Heart left ventricle (tissue), 13 donors: ENCODE measurements around the gene SLC10A4.

Experiments
- POLR2A ChIP-seq, 2 donors: fragments of 450-650 bp; IDR thresholded peaks; one replicate each; pipeline ENCODE4 v1.6.1; 2017; ENCODE audit warnings: antibody characterized with exemption in 2 of 2, mild to moderate bottlenecking in 2 of 2, moderate library complexity in 2 of 2
- TF ChIP-seq, protein P1 (sequence below), 12 donors: fragments of 200-600 bp; sonication (generic) in 4 of 12; IDR thresholded peaks; one replicate each; pipeline versions ENCODE4 v1.5.0 to v1.8.0; 2018 to 2022; ENCODE audit warnings: antibody characterized with exemption in 12 of 12, mild to moderate bottlenecking in 5 of 12
- donor health status: ischemic (EF 13 %, LVEDD 7.1; RV severe dilation, severe dysfunction).
- donor health status: DM: no; HTN: yes; CAD: no.
- donor health status: DM: no; HTN: no; CAD: no.
- donor health status: ischemic (EF 25% LVEDD 6.9; RV normal size, moderate dysfunction).
- donor health status: ischemic (EF 25% LVEDD 5.7; RV mildly dilated, moderate dysfunction).
- donor health status: ischemic (EF 35%, LVEDD 5.7; RV mildly dilated, moderate dysfunction).
- donor health status: nonischemic (EF 11% LVEDD 7.7; RV severe dilation, severe dysfunction).
- donor health status: DM: yes; HTN: yes; CAD: no.
- donor health status: PGD.
- donor health status: ischemic (EF 29% LVEDD 5.4; RV normal size, mild dysfunction).
- donor health status: nonischemic (EF 23%, LVEDD 6.1; RV moderate dilation, normal function).

GRCh38 chr4:48445704-48446103 lies 37.4 kb upstream of the SLC10A4 start:
- TF ChIP-seq, protein P1, sequence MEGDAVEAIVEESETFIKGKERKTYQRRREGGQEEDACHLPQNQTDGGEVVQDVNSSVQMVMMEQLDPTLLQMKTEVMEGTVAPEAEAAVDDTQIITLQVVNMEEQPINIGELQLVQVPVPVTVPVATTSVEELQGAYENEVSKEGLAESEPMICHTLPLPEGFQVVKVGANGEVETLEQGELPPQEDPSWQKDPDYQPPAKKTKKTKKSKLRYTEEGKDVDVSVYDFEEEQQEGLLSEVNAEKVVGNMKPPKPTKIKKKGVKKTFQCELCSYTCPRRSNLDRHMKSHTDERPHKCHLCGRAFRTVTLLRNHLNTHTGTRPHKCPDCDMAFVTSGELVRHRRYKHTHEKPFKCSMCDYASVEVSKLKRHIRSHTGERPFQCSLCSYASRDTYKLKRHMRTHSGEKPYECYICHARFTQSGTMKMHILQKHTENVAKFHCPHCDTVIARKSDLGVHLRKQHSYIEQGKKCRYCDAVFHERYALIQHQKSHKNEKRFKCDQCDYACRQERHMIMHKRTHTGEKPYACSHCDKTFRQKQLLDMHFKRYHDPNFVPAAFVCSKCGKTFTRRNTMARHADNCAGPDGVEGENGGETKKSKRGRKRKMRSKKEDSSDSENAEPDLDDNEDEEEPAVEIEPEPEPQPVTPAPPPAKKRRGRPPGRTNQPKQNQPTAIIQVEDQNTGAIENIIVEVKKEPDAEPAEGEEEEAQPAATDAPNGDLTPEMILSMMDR (IDR thresholded peaks at IDR 0.05) = peak; percentile 45 to 73 (median 62)
- no peak for TF ChIP-seq POLR2A (IDR thresholded peaks at IDR 0.05)
